Left renal cortex interstitium (tissue), 4 donors: Measurements from ENCODE around the gene KRTAP3-3. TPM values are rescaled to one million over a fixed set of nuclear protein-coding genes. Genes with fewer than 3 reads are reported as not detected.
"Not testable (repeated sequence)": the region's sequence is repeated elsewhere in the genome, so short reads cannot be mapped to it uniquely, and the experiment has no call there.

Experiments used
- DNase-seq, 4 donors: peaks; one replicate each; pipeline ENCODE4 v3.0.0-alpha.2; 2013; ENCODE audit warnings: low read depth in 4 of 4, low spot score in 2 of 4, missing footprints in 1 of 4
- polyA plus RNA-seq, 4 donors: library from polyadenylated mRNA; unstranded; fragments of 120-200 nt; gene quantifications; one replicate each; pipeline ENCODE4 v1.2.1, GENCODE V29; 2013; ENCODE audit not compliant: insufficient read length in 4 of 4

KRTAP3-3 gene
- polyA plus RNA-seq, 4 donors: not detected

GRCh38 chr17:41008811-41009210, 14.8 kb upstream of the KRTAP3-3 start, which contains the start of gene KRTAP3-1:
KRTAP3-1 (minus strand) TSS chr17:41009128; CDS start chr17:41009074, 54 bp downstream.
- DNase-seq: no peak

DNA sequence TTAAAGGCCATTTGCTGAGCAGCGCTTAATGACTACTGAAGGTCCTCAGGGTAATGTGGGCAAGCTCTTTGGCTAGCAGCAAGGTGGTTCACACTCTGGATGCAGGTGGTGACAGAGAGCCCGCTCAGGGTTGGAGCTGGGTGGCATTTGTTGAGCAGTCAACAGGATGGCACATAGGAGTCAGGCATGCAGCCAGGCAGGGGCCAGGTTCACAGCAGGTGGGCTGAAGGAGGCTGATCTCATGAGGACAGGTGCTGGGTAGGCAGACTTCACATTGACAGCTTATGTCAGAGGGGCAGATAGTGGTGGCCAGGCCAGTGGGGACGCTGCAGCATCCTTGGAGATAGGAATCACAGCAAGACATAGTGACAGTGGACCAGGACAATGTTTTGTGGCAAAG, 10.4 kb upstream of the KRTAP3-3 start:
- no peak for DNase-seq

GRCh38 chr17:41003926-41004325, 10.0 kb upstream of the KRTAP3-3 start:
- DNase-seq: no peak

DNA sequence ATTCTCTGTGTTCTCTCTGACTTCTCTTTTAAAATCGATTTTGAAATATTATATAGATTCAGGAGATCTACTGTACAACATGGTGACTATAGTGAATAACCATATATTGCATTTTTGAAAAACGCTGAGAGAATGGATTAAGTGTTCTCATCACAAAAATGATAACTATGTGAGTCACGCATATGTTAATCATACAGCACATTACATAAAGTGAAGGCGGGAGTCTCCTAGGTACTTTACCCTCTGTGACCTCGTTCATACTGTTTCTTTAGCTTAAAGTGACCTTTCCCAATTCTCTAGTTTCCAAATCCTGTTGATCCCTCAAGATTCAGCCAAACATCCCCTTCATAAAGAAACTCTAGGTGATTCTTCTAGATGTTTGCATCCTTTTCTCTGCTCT, 8.8 kb upstream of the KRTAP3-3 start:
- no peak for DNase-seq

DNA sequence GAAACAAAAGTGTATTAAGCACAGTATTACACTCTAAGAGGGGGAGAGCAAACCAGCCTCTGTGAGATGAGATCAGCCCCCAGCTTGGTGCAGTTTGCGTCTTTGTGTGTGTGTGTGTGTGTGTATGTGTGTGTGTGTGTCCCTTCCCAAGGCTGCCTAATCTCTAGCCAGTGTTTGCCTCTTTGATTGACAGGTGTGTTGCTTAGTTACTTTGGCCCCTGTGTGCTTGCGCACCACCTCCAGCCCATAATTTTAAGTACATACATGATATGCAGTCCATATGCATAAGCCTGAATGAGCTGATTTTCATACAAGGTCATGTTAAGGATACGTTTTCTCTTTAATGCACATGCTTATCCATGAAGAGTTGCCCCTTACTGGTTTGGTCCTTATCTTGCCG, 7.8 kb upstream of the KRTAP3-3 start:
- no peak for DNase-seq

DNA sequence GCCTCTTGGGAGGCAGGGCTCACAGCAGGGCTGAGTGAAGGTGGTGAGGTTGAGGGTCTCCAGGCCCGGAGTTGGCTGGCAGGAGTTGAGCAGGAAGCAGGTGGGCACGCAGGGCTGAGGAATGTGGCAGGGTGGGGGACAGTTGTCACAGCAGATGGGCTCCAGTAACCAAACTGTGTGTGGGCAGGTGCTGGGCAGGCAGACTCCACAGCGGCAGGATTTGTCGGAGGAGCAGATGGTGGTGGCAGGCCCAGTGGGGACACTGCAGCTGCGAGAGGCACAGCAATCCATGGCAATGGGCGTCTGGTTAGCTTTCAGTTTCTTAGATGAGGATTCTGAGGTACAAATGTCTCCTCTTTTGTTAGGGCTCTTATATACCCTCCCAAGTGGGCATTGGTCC, 5.6 kb upstream of the KRTAP3-3 start, which contains the start of gene KRTAP3-2:
TSS of gene KRTAP3-2 (minus strand) at position 344 of the 400 bp plus-strand sequence. CDS start at position 291, 53 bp downstream.
- not testable (repeated sequence) for DNase-seq

GRCh38 chr17:40997361-40997760, 3.4 kb upstream of the KRTAP3-3 start:
- no peak for DNase-seq

DNA sequence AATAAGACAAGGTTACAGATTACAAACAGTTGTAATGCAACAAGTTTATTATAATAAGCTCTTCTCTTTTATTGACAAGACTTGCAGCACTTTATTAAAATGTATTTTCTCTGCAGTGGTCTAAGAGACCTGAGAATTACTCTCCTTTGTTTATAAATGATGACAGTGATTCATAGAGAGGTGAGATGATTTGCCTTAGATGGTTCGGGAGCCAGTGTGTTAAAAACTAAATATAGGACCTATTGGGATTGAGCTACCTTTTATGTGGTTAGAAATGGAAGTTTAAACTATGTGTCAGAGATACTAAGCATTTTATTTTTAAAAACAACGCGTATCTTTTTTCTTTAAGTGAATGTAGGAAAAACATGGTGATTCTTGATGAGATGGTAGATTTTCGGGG, 2.9 kb upstream of the KRTAP3-3 start:
- DNase-seq: no peak

DNA sequence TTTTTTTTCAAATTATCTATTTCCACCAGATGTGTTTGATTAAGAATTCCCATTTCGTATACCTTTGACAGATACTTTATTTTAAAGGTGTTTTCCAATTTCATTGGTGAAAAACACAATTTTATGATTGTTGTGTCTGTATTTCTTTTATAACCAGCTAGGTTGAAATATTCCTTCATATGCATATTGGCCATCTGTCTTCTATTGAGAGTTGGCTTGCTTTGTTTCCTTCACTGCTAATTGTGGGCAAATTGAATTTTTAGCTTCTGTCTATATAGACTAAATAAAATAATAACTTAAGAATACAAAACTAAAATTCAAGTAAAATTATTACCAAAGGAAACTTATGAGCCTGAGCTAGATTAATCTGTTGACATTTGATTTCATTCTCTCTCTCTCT, 1.2 kb upstream of the KRTAP3-3 start:
- DNase-seq: no peak

DNA sequence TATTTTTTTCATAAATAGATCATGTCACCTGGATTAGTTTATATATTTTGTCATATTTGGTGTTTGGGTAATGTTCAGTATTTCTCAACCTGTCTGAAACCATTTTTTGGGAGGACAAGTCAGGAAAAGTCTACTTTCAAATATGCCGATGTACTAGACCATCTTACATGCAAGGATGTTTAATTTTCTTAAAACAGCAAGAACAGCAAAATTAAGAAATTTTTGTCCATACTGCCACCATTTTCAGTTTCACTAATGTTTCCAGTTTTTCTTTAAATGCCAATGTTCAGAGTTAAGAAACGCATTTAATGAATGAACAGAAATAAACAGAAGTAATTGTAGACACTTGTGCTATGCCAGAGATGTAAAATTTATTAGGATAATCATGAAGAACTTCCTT, 880 bp downstream of the KRTAP3-3 start:
- DNase-seq: no peak

DNA sequence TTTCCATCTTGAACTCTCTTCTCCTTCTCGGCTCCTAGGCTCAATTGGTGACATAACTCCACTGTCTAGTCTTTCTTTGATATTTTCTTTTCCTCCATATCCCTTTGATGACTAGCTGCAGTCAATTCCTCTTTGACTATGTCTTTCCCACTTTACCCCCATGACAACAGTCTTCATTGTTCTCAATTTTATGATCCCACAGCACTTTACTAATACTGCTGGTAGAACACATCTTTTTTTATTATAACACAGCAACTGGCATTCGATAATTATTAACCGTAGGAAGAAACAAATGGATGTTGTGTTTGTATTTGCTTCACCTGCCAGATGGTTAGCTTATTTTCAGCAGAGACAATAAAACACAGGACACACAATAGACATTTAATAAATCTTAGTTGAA, 1.3 kb downstream of the KRTAP3-3 start:
- no peak for DNase-seq

DNA sequence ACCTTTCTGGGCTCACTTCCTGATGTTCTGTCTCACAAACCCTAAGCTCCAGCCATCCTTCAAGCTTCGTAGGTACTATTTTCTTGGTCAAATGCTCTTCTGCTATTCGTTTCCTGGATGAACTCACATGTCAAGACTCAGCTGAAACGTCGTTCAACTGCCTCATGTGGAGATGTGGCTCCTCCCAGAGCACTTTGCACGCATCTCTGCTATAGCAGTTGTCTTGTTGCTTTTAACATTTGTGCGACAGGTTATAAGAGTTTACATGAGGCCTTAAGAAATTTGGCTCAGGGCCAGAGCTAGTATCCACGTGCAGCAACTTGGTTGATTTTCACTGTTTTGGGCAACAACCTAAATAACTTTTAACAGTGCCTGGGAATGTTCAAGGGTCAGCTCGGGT, 7.0 kb downstream of the KRTAP3-3 start:
- no peak for DNase-seq

GRCh38 chr17:40984226-40984625, 9.7 kb downstream of the KRTAP3-3 start, which contains the start of gene KRT40:
KRT40 (minus strand) TSS chr17:40984326; CDS start chr17:40984273, 53 bp downstream.
- no peak for DNase-seq

GRCh38 chr17:40981115-40981514, 12.8 kb downstream of the KRTAP3-3 start:
- no peak for DNase-seq

- no peak for DNase-seq
Measured at GRCh38 chr17:40980596-40980995, 13.4 kb downstream of the KRTAP3-3 start.

- no peak for DNase-seq
Measured at GRCh38 chr17:40980117-40980516, 13.8 kb downstream of the KRTAP3-3 start.

- no peak for DNase-seq
Measured at GRCh38 chr17:40978575-40979151, 15.3 kb downstream of the KRTAP3-3 start.

DNA sequence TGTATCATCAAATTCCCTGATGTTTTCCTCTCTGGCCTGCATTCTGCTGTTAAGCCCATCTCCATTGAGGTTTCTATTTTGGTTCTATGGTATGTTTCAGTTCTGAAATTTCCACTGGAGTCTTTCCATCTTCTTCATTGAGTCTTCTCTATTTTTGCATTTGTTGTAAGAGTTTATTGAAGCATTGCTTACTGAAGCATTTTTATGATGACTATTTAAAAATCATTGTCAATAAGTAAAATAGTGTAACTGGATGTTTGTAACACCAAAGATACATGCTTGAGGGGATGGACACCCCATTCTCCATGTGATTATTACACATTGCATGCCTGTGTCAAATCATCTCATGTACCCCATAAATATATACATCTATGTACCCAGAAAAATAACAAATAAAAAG, 18.4 kb downstream of the KRTAP3-3 start:
- no peak for DNase-seq

DNA sequence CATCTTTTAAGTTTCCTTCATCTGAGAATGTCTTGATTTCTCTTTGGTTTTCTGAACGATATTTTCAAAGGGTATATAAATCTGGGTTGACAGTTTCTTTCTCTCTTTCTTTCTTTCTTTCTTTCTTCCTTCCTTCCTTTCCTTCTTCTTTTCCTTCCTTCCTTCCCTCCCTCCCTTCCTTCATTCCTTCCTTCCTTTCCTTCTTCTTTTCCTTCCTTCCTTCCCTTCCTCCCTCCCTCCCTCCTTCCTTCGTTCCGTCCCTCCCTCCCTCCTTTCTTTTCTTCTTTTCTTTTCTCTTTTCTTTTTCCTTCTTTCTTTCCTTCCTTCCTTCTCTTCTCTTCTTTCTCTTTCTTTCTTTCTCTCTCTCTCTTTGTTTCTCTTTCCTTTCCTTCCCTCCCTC, 19.6 kb downstream of the KRTAP3-3 start:
- DNase-seq: no peak

- no peak for DNase-seq
Measured at GRCh38 chr17:40967582-40967981, 26.4 kb downstream of the KRTAP3-3 start.

DNA sequence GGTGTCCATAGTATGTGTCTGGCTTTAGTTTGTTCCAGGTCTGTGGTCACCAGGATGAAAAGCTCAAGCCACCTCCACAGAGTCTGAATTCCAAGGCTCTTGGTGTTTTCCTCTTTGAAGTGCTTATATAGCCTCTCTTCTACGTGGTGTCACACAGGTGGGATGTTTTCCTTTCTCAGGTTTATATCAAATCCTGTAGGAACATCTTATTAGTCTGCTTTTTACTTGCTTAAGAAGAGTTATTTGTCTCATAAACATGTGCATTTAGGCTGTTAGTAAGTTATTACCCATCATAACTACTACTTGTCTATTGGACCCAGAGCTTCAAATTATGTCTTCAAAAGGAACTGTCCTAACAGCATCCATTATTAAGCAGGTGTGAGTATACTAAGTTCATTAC, 27.1 kb downstream of the KRTAP3-3 start, which contains the start of gene KRT39:
TSS of gene KRT39 (minus strand) at position 101 of the 400 bp plus-strand sequence. CDS start at position 9, 92 bp downstream.
- DNase-seq: no peak

GRCh38 chr17:40963838-40964237, 30.1 kb downstream of the KRTAP3-3 start:
- no peak for DNase-seq
